Measurements from ENCODE around the gene CTU2.

Gene CTU2

DNA sequence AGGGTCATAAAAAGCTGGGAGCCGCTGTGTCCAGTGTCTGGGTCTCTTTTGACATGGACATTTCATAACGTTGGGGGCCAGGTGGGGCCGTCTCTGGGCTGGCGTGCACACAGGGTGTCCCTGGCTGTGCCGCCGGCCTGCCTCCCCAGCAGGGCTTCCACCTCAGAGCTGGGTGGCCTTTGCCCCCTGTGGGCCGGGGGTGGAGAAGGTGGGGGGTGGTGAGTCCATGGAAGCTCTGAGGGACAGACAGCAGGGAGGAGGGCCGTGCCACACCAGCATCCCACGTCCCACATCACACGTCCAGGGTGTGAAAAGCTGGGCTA, 19.1 kb upstream of the CTU2 start:
- DNase-seq (ENCODE audit: insufficient read length, low spot score) (no peak), FAIRE-seq (no peak)
- TF ChIP-seq POLR2A (IDR thresholded peaks at IDR 0.05; ENCODE audit: low read depth, low read length): no peak

DNA sequence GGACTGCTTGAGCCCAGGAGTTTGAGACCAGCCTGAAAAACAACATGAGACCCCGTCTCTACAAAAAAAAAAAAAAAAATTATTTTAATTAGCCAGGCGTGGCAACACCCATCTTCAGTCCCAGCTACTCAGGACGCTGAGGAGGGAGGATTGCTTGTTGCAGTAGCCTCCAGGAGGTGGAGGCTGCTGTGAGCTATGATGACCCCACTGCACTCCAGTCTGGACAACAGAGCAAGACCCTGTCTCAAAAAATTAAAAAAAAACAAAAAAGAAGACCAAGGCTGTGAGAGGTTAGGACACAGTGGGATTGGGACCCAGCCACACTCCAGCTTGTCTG, 18.7 kb upstream of the CTU2 start:
- no peak for TF ChIP-seq POLR2A (IDR thresholded peaks at IDR 0.05; ENCODE audit: low read depth, low read length)
- DNase-seq (ENCODE audit: insufficient read length, low spot score): no peak
- FAIRE-seq: no peak

DNA sequence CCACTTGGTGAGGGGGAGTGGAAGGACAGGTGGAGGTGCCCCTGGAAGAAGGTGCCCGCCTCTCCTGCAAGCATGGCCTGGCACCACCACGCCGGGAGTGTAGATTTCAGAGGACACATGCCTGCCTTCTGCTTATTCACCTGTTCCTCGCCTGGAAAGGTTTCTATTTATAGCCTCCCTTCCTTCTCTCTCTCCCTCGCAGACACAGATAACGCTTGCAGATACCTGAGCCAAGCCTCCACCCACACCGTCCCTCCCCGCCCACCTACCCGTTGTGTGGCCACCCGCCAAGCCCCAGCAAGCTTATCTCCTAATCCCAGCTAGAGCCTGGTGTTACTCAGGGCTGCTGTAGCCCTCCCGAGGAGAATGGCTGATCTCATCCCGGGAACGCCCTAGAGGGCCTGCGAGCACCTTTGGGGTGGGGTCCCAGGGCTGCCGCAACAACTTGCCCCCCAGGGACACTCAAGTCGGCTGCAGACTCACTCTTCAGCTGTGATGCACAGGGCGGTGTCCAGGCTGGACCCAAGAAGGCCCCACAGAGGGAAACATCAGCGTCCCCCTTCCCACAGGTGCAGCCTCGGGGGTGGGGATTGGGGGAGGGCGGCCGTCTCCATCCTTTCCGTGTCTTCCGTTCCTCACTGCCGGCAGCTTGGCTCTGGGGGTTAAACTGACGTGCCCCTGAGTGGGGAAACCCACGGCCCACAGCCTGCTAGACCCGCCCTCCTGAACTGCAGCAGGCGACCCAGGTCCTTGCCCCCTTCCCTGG, 18.1 kb upstream of the CTU2 start:
- no peak for FAIRE-seq
- DNase-seq (ENCODE audit: insufficient read length, low spot score): no peak
- no peak for TF ChIP-seq POLR2A (IDR thresholded peaks at IDR 0.05; ENCODE audit: low read depth, low read length)

DNA sequence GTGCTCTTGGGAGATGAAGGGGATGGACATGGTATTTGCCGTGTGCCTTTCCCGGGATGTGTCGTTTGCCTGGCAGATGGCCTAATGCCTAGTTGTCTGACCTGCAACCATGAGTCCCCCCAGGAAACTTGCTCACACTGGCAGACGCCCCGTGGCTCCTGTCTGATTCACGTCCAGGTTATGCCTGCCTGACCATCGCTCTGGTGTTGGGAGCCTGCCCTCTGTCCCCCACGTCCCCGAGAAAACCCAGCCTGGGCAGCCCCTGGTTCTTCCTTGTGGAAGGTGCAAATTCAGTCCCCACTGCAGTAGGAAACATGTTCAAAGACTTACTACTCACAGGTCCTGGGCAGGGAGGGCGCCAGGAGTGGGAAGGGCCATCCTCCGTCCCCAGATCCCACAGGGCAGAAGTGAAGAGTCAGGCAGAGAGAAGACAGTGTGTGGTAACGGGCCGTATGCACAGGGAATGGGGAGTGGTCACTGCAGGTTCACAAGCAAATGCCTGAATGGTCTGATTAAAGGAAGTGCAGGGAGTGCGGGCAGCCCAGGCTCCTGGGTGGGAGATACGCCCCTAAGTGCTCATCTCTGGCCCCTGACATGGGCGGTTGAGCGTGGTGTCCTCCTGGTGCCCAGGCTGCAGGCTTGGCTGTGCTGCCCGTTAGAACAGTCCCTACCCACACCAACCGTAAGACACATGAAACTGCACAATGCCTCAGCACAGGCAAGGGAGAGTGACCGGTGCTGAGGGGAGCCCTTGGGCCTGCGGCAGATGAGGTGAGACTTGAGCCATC, 15.8 kb upstream of the CTU2 start:
- FAIRE-seq (no peak), DNase-seq (ENCODE audit: insufficient read length, low spot score) (no peak)
- no peak for TF ChIP-seq POLR2A (IDR thresholded peaks at IDR 0.05; ENCODE audit: low read depth, low read length)

DNA sequence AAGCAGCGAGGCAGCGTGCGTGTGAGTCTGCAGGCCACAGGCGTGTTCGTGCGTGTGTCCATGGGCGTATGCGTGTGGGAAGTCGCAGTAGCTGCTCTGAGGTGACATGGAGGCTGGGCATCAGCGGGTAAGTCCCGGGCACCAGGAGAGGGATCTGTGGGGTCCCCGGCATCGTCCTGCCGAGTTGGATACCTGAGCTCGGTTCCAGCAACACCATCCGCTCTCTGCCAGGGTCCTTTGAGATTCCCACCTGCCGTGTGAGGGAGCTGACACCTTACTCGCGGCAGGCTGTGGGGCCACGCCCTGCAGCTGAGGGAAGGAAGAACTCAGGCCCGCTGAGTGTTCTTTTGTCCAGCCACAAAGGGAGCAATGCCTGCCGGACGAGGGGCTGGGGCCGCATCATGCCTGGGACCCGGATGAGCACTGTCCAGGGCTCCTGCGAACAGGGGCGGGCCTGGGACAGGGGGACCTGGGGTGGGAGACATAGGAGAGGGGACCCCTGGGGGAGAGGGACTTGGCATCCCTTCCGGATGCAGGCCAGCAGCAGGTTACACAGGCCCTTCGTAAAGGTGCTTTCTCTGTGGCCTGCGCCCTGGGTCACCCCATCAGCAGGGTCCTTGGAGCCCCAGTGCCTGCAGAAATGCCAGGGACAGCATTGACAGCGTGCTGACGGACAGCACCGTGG, 15.0 kb upstream of the CTU2 start:
- no peak for TF ChIP-seq POLR2A (IDR thresholded peaks at IDR 0.05; ENCODE audit: low read depth, low read length)
- no peak for DNase-seq (ENCODE audit: insufficient read length, low spot score)
- no peak for FAIRE-seq

DNA sequence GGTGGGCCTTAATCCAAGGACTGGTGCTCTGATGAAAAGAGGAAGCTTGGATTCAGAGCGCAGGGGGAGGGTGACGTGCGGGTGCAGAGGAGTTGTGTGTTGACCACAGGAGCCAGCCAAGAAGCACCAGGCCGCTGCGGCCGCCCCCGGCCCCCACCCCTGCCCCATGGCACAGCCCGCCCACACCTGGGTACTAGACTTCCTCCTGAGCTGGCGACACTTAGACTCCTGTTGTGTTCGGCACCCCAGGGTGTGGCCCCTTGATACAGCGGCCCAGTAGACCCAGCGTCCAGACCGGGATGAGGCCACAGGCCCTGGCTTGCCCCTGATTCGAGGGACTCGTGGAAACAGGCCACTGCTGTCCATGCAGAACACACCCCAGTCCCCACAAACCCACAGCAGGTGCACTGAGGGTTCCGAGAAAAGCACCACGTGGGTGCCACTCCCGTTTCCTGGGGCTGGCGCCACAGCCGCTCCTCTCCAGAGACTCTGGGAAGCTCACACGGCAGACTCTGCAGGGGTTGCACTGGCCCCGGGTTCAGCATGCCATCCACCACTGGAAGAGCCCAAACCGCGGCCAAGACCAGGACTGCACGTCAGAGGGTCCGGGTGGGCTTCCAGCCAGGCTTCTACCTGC, 14.3 kb upstream of the CTU2 start:
- no peak for FAIRE-seq
- no peak for DNase-seq (ENCODE audit: insufficient read length, low spot score)
- no peak for TF ChIP-seq POLR2A (IDR thresholded peaks at IDR 0.05; ENCODE audit: low read depth, low read length)

DNA sequence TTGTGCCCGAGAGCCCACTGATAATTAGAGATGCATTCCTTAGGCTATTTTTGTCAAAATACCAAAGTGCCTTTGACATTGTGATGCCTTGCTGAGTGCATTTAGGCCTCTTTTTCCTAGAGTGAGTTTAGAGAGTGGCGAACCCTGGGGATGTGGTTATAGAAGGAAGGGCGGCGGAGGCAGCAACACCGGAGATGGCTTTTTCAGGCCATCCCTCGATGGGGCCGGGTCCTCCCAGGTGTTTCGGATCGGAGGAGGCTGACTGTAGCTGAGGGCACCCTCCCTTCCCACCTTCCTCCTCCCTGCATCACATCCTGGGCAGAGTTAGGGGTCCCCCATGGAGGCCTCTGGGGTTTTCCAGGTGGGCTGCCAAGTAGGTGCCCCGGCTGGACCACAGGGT, 13.4 kb upstream of the CTU2 start:
- FAIRE-seq: no peak
- no peak for TF ChIP-seq POLR2A (IDR thresholded peaks at IDR 0.05; ENCODE audit: low read depth, low read length)
- no peak for DNase-seq (ENCODE audit: insufficient read length, low spot score)

DNA sequence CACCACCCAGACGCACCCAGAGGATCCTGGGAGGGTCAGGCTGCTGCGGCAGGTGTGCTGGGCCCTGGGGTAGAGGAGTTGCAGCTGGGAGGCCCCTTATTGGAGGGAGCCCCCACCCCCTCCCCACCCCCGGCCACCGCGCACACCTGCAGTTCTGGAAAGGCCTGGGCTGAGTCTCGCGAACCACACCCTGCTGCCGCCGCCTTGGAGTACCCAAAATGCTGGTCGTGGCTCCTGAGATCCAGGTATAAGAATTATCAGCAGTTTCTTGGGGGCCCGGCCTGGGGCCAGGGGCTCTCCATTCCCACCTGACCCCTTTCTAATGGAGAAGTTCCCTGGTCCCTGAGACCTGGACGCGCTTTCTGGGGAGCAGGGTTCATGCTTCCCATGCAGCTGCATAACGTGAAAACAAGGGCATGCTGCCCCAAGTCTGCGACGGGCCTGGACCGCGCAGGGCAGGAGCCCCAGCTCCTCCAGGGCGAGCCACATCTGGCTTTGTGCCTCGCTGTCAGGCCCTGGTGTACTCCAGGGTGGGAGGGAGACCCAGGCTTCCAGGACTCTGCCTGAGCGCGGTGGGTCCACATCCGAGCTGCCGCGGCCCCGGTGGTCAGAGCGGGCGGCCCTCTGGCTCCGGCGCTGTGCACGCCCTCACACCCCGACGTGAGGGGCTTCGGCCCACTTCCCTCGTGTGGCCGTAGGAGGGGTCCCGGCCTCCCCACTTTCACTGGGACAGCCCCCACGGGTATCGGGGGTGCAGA, 12.7 kb upstream of the CTU2 start:
- TF ChIP-seq POLR2A (IDR thresholded peaks at IDR 0.05; ENCODE audit: low read depth, low read length): no peak
- DNase-seq (ENCODE audit: insufficient read length, low spot score) (no peak), FAIRE-seq (no peak)

DNA sequence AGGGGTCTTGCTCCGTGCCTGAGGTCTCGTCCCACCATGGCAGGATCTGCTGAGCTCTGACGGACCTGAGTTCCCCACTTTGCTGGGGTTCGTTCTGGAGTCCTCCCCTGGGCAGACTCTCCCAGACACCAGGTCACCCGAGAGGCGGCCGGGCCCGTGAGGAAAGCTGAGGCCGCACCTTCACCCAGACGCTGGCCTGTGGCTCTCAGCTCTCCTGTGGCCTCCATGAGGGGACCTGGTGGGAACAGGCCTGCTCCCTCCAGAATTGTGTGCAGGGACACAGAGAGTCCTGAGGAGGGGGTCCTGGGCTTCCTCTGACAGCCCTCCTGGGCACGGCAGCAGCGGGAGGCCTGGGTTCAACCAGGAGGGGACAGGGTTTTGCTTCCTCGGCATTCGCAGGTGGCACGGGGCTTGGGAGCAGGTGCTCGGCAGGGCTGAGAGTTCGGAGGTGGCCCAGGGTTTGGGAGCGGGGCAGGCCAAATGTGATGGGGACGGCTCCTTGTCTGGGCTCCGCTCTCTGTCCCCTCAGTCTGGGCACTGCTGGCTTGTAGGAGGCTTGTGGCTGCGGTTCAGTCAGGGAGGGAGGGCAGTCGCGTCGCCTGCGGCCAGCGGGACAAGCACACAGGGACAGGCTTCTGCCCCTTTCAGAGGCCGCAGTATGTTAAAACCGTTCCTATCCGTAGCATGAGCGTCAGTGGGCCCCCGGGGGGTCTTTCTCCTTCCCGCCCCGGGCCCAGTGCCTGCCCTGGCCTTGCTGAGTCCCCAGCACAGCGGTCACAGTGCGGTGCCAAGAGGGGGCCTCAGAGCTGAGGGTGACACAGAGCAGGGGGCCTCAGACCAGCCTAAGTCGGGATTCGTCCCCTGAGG, 11.8 kb upstream of the CTU2 start:
- no peak for TF ChIP-seq POLR2A (IDR thresholded peaks at IDR 0.05; ENCODE audit: low read depth, low read length)
- DNase-seq (ENCODE audit: insufficient read length, low spot score) (no peak), FAIRE-seq (no peak)

DNA sequence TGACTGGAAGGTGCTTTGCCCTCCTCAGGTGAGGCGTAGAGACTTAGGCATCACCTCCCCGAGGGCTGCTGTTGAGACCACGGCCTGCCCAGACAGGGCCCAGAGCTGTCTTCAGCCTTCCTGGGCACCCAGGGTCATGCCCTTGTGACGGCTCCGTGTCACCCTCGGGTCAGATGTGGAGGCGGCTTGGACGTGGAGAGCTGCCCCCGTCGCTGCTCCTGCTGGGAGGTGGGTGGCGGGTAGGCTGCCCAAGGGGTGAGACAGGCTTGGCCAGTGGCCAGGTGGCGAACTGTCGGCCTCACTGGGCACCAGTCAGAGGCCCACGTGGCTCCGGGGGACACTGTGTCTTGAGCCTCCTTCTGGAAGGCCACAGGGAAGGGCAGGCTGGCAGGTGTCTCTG, 11.1 kb upstream of the CTU2 start:
- TF ChIP-seq POLR2A (IDR thresholded peaks at IDR 0.05; ENCODE audit: low read depth, low read length): no peak
- no peak for DNase-seq (ENCODE audit: insufficient read length, low spot score)

DNA sequence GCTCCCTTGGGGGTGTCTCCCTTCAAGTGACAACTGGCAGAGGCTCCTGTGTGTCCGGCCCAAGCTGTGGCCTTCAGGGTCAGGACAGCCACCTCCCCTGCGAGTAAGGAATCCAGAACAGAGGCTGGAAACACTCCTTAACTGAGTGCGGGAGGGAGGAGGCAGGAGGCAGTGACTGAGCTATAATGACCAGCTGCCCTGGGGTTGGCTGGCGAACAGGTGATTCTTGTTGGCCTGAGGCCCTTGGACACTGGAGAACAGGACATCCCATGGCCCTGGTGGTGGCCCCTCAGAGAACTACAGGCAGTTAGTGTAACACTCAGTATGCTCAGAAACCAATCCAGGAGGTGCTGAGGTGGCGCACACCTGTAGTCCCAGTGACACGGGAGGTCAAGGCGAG, 10.6 kb upstream of the CTU2 start:
- DNase-seq (ENCODE audit: insufficient read length, low spot score) (no peak), FAIRE-seq (no peak)
- no peak for TF ChIP-seq POLR2A (IDR thresholded peaks at IDR 0.05; ENCODE audit: low read depth, low read length)

More for the DNA sequence above, 11.1 kb upstream of the CTU2 start:
- FAIRE-seq: no peak

DNA sequence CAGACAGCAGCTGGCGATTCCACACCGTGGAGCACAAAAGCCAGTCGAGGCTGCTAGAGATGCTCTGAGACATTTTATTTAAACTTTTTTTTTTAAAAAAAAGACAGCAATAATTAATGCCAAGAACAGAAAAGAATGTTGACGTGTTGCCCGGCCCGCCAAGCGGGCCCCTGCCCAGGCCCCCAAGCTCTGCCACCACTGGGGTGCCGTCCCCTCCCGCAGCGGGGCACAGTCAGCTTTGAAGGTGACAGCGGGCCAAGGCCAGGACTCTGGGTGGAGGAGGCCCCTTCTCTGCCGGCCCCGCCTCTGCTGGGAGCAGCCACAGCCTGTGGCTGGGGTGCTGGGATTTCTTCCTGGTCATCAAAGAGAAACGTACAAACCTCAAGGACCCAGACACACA, 9.9 kb upstream of the CTU2 start:
- no peak for FAIRE-seq
- DNase-seq (ENCODE audit: insufficient read length, low spot score): no peak
- no peak for TF ChIP-seq POLR2A (IDR thresholded peaks at IDR 0.05; ENCODE audit: low read depth, low read length)
